ENCODE data around the gene CYP46A1.

DNA sequence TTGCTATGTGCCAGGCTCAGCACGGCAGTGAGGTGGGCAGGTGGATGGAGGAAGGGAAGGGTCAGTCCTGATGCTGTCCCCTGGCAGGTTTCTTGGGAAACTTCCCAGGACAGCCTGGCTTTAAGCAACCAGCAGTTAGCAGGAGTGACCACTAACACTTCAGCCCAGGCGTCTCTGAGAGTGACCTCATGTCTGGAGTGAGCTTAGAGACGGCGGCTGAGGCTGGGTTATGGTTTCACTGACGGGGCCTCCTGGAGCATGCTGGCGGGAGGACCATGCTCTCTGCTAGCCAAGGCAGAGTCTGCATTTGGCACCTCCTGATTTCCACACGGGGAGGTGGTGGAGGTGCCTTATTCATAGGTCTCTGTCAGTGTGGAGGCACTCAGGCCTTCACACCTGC lies 36.7 kb upstream of the CYP46A1 start:
- TF ChIP-seq TAF1 (conservative IDR thresholded peaks at IDR 0.05), result no peak
- TF ChIP-seq, protein P1, sequence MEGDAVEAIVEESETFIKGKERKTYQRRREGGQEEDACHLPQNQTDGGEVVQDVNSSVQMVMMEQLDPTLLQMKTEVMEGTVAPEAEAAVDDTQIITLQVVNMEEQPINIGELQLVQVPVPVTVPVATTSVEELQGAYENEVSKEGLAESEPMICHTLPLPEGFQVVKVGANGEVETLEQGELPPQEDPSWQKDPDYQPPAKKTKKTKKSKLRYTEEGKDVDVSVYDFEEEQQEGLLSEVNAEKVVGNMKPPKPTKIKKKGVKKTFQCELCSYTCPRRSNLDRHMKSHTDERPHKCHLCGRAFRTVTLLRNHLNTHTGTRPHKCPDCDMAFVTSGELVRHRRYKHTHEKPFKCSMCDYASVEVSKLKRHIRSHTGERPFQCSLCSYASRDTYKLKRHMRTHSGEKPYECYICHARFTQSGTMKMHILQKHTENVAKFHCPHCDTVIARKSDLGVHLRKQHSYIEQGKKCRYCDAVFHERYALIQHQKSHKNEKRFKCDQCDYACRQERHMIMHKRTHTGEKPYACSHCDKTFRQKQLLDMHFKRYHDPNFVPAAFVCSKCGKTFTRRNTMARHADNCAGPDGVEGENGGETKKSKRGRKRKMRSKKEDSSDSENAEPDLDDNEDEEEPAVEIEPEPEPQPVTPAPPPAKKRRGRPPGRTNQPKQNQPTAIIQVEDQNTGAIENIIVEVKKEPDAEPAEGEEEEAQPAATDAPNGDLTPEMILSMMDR (IDR thresholded peaks at IDR 0.05; ENCODE audit: low read depth, low read length, missing input control), result no peak

Measured in liver (tissue), 3 donors.